H1 (cell line): ENCODE results near the gene KMT5B. TPM values are rescaled to one million over a fixed set of nuclear protein-coding genes. Genes with fewer than 3 reads are reported as not detected.

Experiments
- HDAC2 ChIP-seq, 2 experiments: fragments of 300-600 bp in 1 of 2; sonication (generic) in 1 of 2; IDR thresholded peaks; 2 replicates each; pipeline ENCODE4 v1.6.1; 2011 to 2012; ENCODE audit warnings: low read depth in 2 of 2, low read length in 2 of 2, mild to moderate bottlenecking in 2 of 2, moderate library complexity in 2 of 2, borderline replicate concordance in 1 of 2, inconsistent platforms in 1 of 2
- SUZ12 ChIP-seq: fragments of 200-600 bp; sonication (generic); IDR thresholded peaks from 2 replicates; pipeline ENCODE4 v1.6.1; 2012; ENCODE audit warnings: mild to moderate bottlenecking, inconsistent platforms, low read length, moderate library complexity, mixed read lengths
- TBP ChIP-seq: IDR thresholded peaks from 2 replicates; pipeline ENCODE4 v1.6.1; 2011; ENCODE audit warnings: low read depth, low read length, improper control_type of control experiment
- TEAD4 ChIP-seq: IDR thresholded peaks from 2 replicates; pipeline ENCODE4 v1.6.1; 2012; ENCODE audit warnings: low read depth, low read length, inconsistent platforms, mixed read lengths
- YY1 ChIP-seq: IDR thresholded peaks from 2 replicates; pipeline ENCODE4 v1.6.1; 2011; ENCODE audit warnings: low read depth, mild to moderate bottlenecking, low read length
- polyA plus RNA-seq, 7 experiments: library from polyadenylated mRNA; depleted of rRNA in 3 of 7; stranded (reverse) in 5 of 7; unstranded in 2 of 7; fragments of >200 nt in 5 of 7; fragments of 200-250 nt in 2 of 7; gene quantifications; 1 replicate in 5 of 7; 2 replicates in 1 of 7; 4 replicates in 1 of 7; pipeline versions ENCODE4 v1.2.1 to v1.2.3, GENCODE V29; 2011 to 2013; ENCODE audit warnings: missing spikeins in 2 of 7, mixed read lengths in 2 of 7
- total RNA-seq: library from RNA; stranded (reverse); fragmentation: NEBNext Ultra II Directional; extraction: Animal tissue kit (Norgen Biotek cat#: 25700); gene quantifications from 2 replicates; pipeline ENCODE4 v1.2.1, GENCODE V29; 2021
- TF ChIP-seq, protein P1 (sequence below): fragments of 300-600 bp; sonication (generic); IDR thresholded peaks from 2 replicates; pipeline ENCODE4 v1.7.1; 2012; ENCODE audit warnings: low read length, moderate library complexity, mild to moderate bottlenecking, inconsistent platforms; ENCODE audit not compliant: insufficient replicate concordance
- TF ChIP-seq, protein P2 (sequence below): IDR thresholded peaks from 2 replicates; pipeline ENCODE4 v1.6.1; 2012; ENCODE audit warnings: inconsistent platforms
- TF ChIP-seq, protein P3 (sequence below), 3 experiments: IDR thresholded peaks; 1 replicate in 2 of 3; 2 replicates in 1 of 3; pipeline versions ENCODE4 v1.5.1 to v1.6.1; 2011; ENCODE audit warnings: low read length in 3 of 3, mild to moderate bottlenecking in 3 of 3, inconsistent platforms in 2 of 3, low read depth in 1 of 3, moderate library complexity in 1 of 3; ENCODE audit not compliant: insufficient read depth in 1 of 3; ENCODE audit errors: control extremely low read depth in 1 of 3

Gene KMT5B
- total and polyA plus RNA-seq, 2 of the 8 experiments (the other 6 are each of a cell fraction or from before 2014, with no cell fraction given) = 11.0 to 40.8 TPM

DNA sequence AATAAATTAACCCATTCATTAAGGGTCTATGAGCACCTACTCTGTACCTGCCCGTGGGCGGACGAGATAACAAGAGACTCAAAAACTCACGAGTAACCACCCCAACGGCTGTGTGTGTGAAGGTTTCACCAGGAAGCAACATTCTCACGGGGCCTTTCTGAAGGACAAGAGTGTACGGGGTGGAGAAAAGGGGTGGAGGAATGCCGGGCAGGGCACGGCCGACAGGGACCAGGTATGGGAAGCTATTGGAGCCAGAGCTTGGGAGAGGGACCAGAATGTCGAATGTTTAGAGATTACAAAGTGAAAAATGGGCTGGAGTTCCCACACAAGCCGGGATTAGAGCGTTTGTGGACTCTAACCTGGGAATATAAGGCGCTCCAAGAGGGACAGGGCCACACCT, 1.6 kb downstream of the KMT5B start (continued):
- TF ChIP-seq, protein P1, sequence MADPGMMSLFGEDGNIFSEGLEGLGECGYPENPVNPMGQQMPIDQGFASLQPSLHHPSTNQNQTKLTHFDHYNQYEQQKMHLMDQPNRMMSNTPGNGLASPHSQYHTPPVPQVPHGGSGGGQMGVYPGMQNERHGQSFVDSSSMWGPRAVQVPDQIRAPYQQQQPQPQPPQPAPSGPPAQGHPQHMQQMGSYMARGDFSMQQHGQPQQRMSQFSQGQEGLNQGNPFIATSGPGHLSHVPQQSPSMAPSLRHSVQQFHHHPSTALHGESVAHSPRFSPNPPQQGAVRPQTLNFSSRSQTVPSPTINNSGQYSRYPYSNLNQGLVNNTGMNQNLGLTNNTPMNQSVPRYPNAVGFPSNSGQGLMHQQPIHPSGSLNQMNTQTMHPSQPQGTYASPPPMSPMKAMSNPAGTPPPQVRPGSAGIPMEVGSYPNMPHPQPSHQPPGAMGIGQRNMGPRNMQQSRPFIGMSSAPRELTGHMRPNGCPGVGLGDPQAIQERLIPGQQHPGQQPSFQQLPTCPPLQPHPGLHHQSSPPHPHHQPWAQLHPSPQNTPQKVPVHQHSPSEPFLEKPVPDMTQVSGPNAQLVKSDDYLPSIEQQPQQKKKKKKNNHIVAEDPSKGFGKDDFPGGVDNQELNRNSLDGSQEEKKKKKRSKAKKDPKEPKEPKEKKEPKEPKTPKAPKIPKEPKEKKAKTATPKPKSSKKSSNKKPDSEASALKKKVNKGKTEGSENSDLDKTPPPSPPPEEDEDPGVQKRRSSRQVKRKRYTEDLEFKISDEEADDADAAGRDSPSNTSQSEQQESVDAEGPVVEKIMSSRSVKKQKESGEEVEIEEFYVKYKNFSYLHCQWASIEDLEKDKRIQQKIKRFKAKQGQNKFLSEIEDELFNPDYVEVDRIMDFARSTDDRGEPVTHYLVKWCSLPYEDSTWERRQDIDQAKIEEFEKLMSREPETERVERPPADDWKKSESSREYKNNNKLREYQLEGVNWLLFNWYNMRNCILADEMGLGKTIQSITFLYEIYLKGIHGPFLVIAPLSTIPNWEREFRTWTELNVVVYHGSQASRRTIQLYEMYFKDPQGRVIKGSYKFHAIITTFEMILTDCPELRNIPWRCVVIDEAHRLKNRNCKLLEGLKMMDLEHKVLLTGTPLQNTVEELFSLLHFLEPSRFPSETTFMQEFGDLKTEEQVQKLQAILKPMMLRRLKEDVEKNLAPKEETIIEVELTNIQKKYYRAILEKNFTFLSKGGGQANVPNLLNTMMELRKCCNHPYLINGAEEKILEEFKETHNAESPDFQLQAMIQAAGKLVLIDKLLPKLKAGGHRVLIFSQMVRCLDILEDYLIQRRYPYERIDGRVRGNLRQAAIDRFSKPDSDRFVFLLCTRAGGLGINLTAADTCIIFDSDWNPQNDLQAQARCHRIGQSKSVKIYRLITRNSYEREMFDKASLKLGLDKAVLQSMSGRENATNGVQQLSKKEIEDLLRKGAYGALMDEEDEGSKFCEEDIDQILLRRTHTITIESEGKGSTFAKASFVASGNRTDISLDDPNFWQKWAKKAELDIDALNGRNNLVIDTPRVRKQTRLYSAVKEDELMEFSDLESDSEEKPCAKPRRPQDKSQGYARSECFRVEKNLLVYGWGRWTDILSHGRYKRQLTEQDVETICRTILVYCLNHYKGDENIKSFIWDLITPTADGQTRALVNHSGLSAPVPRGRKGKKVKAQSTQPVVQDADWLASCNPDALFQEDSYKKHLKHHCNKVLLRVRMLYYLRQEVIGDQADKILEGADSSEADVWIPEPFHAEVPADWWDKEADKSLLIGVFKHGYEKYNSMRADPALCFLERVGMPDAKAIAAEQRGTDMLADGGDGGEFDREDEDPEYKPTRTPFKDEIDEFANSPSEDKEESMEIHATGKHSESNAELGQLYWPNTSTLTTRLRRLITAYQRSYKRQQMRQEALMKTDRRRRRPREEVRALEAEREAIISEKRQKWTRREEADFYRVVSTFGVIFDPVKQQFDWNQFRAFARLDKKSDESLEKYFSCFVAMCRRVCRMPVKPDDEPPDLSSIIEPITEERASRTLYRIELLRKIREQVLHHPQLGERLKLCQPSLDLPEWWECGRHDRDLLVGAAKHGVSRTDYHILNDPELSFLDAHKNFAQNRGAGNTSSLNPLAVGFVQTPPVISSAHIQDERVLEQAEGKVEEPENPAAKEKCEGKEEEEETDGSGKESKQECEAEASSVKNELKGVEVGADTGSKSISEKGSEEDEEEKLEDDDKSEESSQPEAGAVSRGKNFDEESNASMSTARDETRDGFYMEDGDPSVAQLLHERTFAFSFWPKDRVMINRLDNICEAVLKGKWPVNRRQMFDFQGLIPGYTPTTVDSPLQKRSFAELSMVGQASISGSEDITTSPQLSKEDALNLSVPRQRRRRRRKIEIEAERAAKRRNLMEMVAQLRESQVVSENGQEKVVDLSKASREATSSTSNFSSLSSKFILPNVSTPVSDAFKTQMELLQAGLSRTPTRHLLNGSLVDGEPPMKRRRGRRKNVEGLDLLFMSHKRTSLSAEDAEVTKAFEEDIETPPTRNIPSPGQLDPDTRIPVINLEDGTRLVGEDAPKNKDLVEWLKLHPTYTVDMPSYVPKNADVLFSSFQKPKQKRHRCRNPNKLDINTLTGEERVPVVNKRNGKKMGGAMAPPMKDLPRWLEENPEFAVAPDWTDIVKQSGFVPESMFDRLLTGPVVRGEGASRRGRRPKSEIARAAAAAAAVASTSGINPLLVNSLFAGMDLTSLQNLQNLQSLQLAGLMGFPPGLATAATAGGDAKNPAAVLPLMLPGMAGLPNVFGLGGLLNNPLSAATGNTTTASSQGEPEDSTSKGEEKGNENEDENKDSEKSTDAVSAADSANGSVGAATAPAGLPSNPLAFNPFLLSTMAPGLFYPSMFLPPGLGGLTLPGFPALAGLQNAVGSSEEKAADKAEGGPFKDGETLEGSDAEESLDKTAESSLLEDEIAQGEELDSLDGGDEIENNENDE = no peak
- TF ChIP-seq YY1 (no peak), SUZ12 (no peak), TBP (no peak), TEAD4 (no peak), HDAC2 (IDR thresholded peaks at IDR 0.05; ENCODE audit: borderline replicate concordance in 1 of 2, low read depth in 2 of 2, low read length in 2 of 2) (no peak)
- TF ChIP-seq, protein P2, sequence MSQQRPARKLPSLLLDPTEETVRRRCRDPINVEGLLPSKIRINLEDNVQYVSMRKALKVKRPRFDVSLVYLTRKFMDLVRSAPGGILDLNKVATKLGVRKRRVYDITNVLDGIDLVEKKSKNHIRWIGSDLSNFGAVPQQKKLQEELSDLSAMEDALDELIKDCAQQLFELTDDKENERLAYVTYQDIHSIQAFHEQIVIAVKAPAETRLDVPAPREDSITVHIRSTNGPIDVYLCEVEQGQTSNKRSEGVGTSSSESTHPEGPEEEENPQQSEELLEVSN = no peak
- TF ChIP-seq, protein P3, sequence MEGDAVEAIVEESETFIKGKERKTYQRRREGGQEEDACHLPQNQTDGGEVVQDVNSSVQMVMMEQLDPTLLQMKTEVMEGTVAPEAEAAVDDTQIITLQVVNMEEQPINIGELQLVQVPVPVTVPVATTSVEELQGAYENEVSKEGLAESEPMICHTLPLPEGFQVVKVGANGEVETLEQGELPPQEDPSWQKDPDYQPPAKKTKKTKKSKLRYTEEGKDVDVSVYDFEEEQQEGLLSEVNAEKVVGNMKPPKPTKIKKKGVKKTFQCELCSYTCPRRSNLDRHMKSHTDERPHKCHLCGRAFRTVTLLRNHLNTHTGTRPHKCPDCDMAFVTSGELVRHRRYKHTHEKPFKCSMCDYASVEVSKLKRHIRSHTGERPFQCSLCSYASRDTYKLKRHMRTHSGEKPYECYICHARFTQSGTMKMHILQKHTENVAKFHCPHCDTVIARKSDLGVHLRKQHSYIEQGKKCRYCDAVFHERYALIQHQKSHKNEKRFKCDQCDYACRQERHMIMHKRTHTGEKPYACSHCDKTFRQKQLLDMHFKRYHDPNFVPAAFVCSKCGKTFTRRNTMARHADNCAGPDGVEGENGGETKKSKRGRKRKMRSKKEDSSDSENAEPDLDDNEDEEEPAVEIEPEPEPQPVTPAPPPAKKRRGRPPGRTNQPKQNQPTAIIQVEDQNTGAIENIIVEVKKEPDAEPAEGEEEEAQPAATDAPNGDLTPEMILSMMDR (IDR thresholded peaks at IDR 0.05; ENCODE audit: control extremely low read depth in 1 of 3, insufficient read depth in 1 of 3, low read depth in 1 of 3, low read length in 3 of 3) = no peak
